Activated T-helper 1 cell treated with Interleukin-2 at 50 U/mL for 16 hours (primary cell): Measurements from ENCODE around the gene FBXO31.

Source experiments
- DNase-seq: peaks from one replicate; pipeline ENCODE4 v3.0.0-alpha.2; 2020; ENCODE audit warnings: low read depth

FBXO31 gene

GRCh38 chr16:87327798-87328495, 55.6 kb downstream of the FBXO31 start:
- DNase-seq = no peak

GRCh38 chr16:87326151-87326571, 57.4 kb downstream of the FBXO31 start:
- no peak for DNase-seq

- DNase-seq = no peak
Observed at GRCh38 chr16:87325423-87325858, 58.1 kb downstream of the FBXO31 start.

- peak; percentile 5 for DNase-seq
Observed at GRCh38 chr16:87324411-87325275, 58.9 kb downstream of the FBXO31 start.

- DNase-seq = no peak
Observed at GRCh38 chr16:87323727-87324410, 59.7 kb downstream of the FBXO31 start.

- DNase-seq = no peak
Observed at GRCh38 chr16:87322833-87323726, 60.5 kb downstream of the FBXO31 start.

- DNase-seq = no peak
Observed at GRCh38 chr16:87322360-87322759, 61.2 kb downstream of the FBXO31 start.

GRCh38 chr16:87321336-87322107, 62.1 kb downstream of the FBXO31 start:
- DNase-seq = no peak

- DNase-seq = no peak
Observed at GRCh38 chr16:87320510-87321227, 62.9 kb downstream of the FBXO31 start.

- no peak for DNase-seq
Observed at GRCh38 chr16:87319997-87320491, 63.5 kb downstream of the FBXO31 start.

- DNase-seq = no peak
Observed at GRCh38 chr16:87319011-87319410, 64.6 kb downstream of the FBXO31 start.

GRCh38 chr16:87317750-87318644, 65.6 kb downstream of the FBXO31 start:
- DNase-seq = no peak

GRCh38 chr16:87316923-87317749, 66.4 kb downstream of the FBXO31 start, which contains the start of gene C16orf95:
C16orf95 (minus strand) TSS chr16:87317392; CDS start chr16:87317242, 150 bp downstream.
- peak; percentile 91 for DNase-seq

GRCh38 chr16:87316450-87316922, 67.1 kb downstream of the FBXO31 start:
- no peak for DNase-seq

GRCh38 chr16:87314990-87315420, 68.6 kb downstream of the FBXO31 start:
- no peak for DNase-seq

- DNase-seq = no peak
Observed at GRCh38 chr16:87312008-87312407, 71.6 kb downstream of the FBXO31 start.

- no peak for DNase-seq
Observed at GRCh38 chr16:87311387-87311786, 72.2 kb downstream of the FBXO31 start.

- no peak for DNase-seq
Observed at GRCh38 chr16:87310610-87311009, 73.0 kb downstream of the FBXO31 start.
